ENCODE results near the gene DGLUCY. TPM values are rescaled to one million over a fixed set of nuclear protein-coding genes. Genes with fewer than 3 reads are reported as not detected.
"Not testable (repeated sequence)": the region's sequence is repeated elsewhere in the genome, so short reads cannot be mapped to it uniquely, and the experiment has no call there.

Gene DGLUCY
- total RNA-seq, 4 donors from 2014 or later = 58.0 to 125 (median 103) TPM

- Histone ChIP-seq H3K27ac (no peak overlapping the region), H3K9me3 (no peaks in the 10 kb centered on the region), H3K27me3 (no peaks in the 10 kb centered on the region), H3K4me1 (peaks cover 0 to 7% of the 10 kb centered on the region in 2 donors), H3K4me3 (replicated peaks in 1 of 3) (no peak overlapping the region), H3K36me3 (no peaks in the 10 kb centered on the region)
- DNase-seq = no peak
- WGBS, 2 donors = 77 to 85% methylated on average over 7 of the region's 7 CpGs
- no peak for TF ChIP-seq CTCF (IDR thresholded peaks at IDR 0.05)
- TF ChIP-seq POLR2A (IDR thresholded peaks at IDR 0.05) = no peak
- intact Hi-C loops (cut with DNase I) = no loop called here
Measured at GRCh38 chr14:91241863-91242262, 128.0 kb downstream of the DGLUCY start.

- H3K27ac ChIP-seq = no peak overlapping the region
- no peaks in the 10 kb centered on the region for H3K9me3 ChIP-seq
- TF ChIP-seq POLR2A (IDR thresholded peaks at IDR 0.05) (no peak), CTCF (IDR thresholded peaks at IDR 0.05) (no peak)
- H3K4me3 ChIP-seq (replicated peaks in 1 of 3) = no peak overlapping the region
- no peak for DNase-seq
- no peaks in the 10 kb centered on the region for H3K27me3 ChIP-seq
- intact Hi-C loops (cut with DNase I) = no loop called here
- H3K4me1 ChIP-seq = peaks cover 0 to 7% of the 10 kb centered on the region in 2 donors
- no peaks in the 10 kb centered on the region for H3K36me3 ChIP-seq
- 88% methylated on average over 4 of the region's 4 CpGs for WGBS, 2 donors
Measured at GRCh38 chr14:91242635-91243034, 128.8 kb downstream of the DGLUCY start.

- WGBS, 2 donors = 79 to 90% methylated on average over 6 of the region's 6 CpGs
Measured at GRCh38 chr14:91243074-91243471, 129.2 kb downstream of the DGLUCY start.

GRCh38 chr14:91244501-91244901, 130.6 kb downstream of the DGLUCY start, which contains the start of gene GPR68:
TSS of gene GPR68 (minus strand) at chr14:91244704. CDS start at chr14:91235050, 9,654 bp downstream.
- no peak for DNase-seq
- H3K27ac ChIP-seq = no peak within 1 kb of the TSS

More at GRCh38 chr14:91243074-91243471, 129.2 kb downstream of the DGLUCY start:
- TF ChIP-seq POLR2A (IDR thresholded peaks at IDR 0.05) (no peak), CTCF (IDR thresholded peaks at IDR 0.05) (no peak)
- Histone ChIP-seq H3K27me3 (no peaks in the 10 kb centered on the region), H3K4me3 (replicated peaks in 1 of 3) (no peak overlapping the region), H3K9me3 (no peaks in the 10 kb centered on the region), H3K27ac (no peak overlapping the region), H3K4me1 (peaks cover 0 to 7% of the 10 kb centered on the region in 2 donors), H3K36me3 (no peaks in the 10 kb centered on the region)
- intact Hi-C loops (cut with DNase I) = no loop called here
- DNase-seq = no peak

GRCh38 chr14:91245029-91245428, 131.2 kb downstream of the DGLUCY start:
- no peaks in the 10 kb centered on the region for H3K36me3 ChIP-seq
- WGBS, 2 donors = 78 to 83% methylated on average over 3 to 8 of the region's 9 CpGs
- H3K9me3 ChIP-seq = no peaks in the 10 kb centered on the region
- TF ChIP-seq POLR2A (IDR thresholded peaks at IDR 0.05) = no peak
- TF ChIP-seq CTCF (IDR thresholded peaks at IDR 0.05) = no peak
- DNase-seq = no peak
- peaks cover 0 to 8% of the 10 kb centered on the region in 2 donors for H3K4me1 ChIP-seq
- intact Hi-C loops (cut with DNase I) = no loop called here
- no peak overlapping the region for H3K27ac ChIP-seq
- no peak overlapping the region for H3K4me3 ChIP-seq (replicated peaks in 1 of 3)
- no peaks in the 10 kb centered on the region for H3K27me3 ChIP-seq

More at GRCh38 chr14:91244501-91244901, 130.6 kb downstream of the DGLUCY start, which contains the start of gene GPR68:
- H3K36me3 ChIP-seq = no peaks in the 10 kb centered on the region
- 53 to 68% methylated on average over 3 to 11 of the region's 12 CpGs for WGBS, 2 donors
- no peaks in the 10 kb centered on the region for H3K27me3 ChIP-seq
- no peaks in the 10 kb centered on the region for H3K9me3 ChIP-seq
- H3K4me1 ChIP-seq = peaks cover 0 to 7% of the 10 kb centered on the region in 2 donors
- no peak within 1 kb of the TSS for H3K4me3 ChIP-seq (replicated peaks in 1 of 3)
- TF ChIP-seq POLR2A (IDR thresholded peaks at IDR 0.05) = no peak
- no peak for TF ChIP-seq CTCF (IDR thresholded peaks at IDR 0.05)
- intact Hi-C loops (cut with DNase I) = no loop called here

GRCh38 chr14:91245616-91246015, 131.7 kb downstream of the DGLUCY start:
- DNase-seq; H3K36me3 ChIP-seq; intact Hi-C loops (cut with DNase I); H3K27ac ChIP-seq; H3K4me3 ChIP-seq (replicated peaks in 1 of 3); H3K27me3 ChIP-seq; H3K9me3 ChIP-seq: not testable (repeated sequence)
- WGBS, 2 donors = 91 to 99% methylated on average over 8 of the region's 8 CpGs
- H3K4me1 ChIP-seq = peaks cover 0 to 14% of the 10 kb centered on the region in 2 donors
